Stimulated activated CD8-positive, alpha-beta memory T cell treated with anti-CD3 and anti-CD28 coated beads, Interleukin-7, amount 100 ng/mL, for 48 hours (primary cell): ENCODE results near the gene COLGALT1.
"Not testable (repeated sequence)": the region's sequence is repeated elsewhere in the genome, so short reads cannot be mapped to it uniquely, and the experiment has no call there.

ENCODE experiments used
- DNase-seq, 2 donors: peaks; one replicate each; pipeline ENCODE4 v3.0.0-alpha.2; 2020; ENCODE audit warnings: low read depth in 1 of 2; ENCODE audit errors: extremely low read depth in 1 of 2

COLGALT1 gene

GRCh38 chr19:17532116-17532515 lies 23.3 kb upstream of the COLGALT1 start:
- DNase-seq, result no peak

- no peak for DNase-seq
Measured at GRCh38 chr19:17532557-17532956, 22.9 kb upstream of the COLGALT1 start.

- no peak for DNase-seq
Measured at GRCh38 chr19:17534767-17535166, 20.7 kb upstream of the COLGALT1 start.

- DNase-seq, result no peak
Measured at GRCh38 chr19:17536955-17537354, 18.5 kb upstream of the COLGALT1 start.

DNA sequence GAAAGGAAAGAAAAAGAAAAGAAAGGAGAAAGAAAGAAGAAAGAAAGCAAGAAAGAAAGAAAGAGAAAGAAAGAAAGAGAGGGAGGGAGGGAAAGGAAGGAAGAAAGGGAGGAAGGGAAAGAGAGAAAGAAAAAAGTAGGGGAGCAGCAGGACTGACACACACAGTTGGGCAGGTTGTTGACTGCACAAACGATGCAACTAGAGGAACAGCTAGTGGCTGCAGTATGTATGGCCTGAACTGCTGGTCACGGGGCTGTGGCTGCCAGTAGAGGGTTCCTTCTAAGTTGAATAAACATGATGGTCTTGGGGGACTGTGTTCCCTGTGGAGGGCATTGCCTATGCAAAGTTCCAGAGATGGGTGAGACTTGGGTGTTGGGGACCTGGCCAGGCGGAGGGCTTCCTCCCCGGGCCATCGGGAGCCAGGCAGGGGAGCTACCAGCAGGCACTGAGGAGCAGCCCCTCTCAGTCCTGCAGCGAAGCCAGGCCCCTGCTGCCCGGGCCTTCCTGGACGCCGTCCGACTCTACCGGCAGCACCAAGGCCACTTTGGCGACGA lies 16.7 kb upstream of the COLGALT1 start:
- DNase-seq, result no peak

DNA sequence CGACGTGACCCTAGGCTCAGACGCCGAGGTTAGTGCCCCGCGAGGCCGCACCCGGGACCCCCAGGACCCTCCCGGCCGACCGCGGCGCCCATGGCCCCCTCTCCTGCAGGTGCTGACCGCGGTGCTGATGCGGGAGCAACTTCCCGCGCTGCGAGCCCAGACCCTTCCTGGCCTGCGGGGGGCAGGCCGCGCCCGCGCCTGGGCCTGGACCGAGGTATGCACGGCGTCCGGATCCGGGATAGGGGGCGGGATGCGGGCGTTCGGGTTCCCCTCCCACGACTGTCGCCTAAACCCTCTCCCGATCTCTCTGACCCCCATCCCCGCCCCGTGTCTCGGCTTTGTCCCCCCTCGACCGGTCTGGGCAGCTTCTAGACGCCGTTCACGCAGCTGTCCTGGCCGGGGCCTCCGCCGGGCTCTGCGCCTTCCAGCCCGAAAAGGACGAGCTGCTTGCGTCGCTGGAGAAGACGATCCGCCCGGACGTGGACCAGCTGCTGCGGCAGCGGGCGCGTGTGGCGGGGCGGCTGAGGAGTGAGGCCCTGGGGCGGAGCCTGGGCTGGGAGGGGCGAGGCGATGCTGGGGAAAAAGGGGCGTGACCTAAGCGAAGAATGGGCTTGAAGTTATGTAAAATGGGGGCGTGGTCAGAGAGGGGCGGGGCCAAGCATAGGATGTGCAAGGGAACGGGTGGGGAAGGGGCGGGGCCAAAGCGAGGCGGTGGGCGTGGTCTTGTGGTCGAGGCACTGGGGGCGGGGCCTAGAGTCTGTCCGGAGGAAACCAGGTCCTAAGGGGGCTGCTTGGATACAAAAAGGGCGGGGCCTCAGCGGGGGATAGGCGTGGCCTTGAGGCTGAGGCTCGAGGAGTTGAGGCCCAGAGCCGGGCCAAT lies 16.0 kb upstream of the COLGALT1 start:
- peak; percentile 91 to 98 for DNase-seq

GRCh38 chr19:17540174-17540573 lies 15.3 kb upstream of the COLGALT1 start:
- no peak for DNase-seq

DNA sequence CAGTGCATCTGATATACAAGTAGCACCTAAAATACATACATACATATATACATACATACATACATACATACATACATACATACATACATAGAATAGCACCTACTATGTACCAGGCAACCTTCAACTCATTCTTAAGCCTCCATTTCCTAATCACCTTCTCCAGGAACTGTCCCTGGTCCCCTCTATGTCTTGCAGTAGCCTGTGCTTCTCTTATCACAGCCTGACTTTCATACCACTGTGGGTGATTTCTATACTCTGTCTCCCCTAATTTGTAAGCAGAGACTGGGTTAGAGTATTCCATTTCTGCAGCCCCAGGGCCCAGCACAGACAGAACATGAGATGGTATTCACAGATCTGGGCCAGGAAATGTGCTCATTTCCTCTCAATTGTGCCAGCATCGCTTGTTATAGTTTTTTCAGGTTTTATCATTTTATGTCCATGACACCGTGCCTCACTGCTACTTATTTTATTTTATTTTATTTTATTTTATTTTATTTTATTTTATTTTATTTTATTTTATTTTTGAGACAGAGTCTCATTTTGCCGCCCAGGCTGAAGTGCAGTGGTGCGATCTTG lies 14.2 kb upstream of the COLGALT1 start:
- no peak for DNase-seq

DNA sequence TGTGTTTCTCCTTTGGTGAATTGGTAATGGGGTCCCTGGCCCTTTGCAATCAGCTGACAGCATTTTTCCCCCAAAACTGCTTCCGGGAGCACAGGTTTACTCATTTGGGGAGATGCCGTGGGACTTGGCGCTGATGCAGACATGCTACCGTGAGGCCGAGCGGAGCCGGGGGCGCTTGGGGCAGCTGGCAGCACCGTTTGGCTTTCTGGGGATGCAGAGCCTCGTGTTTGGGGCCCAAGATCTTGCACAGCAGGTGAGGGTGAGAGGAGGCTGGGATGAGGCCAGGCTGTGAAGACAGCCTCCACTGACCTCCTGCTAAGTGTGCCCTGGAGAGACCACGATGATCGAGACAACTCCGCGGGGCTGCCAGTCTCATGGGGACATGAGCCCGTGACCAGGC lies 13.4 kb upstream of the COLGALT1 start:
- no peak for DNase-seq

DNA sequence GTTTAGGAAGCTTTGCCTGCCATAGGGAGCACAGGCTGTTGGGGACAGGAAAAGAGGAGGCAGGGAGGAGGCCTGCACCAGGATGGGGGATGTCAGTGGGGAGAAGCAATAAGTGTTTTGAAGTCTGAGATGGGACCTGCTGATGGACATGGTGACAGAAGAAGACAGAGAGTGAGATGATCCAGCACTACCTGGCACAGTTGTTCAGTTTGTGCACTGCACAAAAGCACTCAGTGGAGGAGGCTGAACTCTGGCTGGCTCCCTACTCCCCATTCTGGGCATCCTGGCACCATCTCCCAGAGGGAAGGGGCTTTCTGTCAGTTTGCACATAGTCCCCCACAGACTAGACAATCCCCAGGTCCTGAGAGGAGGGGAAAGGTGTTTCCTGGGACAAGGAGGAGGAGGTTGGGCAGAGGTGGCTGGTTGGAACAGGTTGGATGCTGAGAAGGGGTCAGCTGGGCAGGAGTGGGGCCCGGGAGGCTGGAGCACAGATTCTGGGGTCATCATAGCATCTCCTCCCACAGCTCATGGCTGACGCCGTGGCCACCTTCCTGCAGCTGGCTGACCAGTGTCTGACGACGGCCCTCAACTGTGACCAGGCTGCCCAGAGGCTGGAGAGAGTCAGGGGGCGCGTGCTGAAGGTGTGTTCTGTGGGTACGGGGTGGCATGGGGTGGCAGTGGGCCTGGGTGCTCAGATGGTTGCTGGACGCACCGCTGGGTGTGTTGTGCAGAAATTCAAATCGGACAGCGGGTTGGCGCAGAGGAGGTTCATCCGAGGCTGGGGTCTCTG lies 12.5 kb upstream of the COLGALT1 start:
- no peak for DNase-seq

DNA sequence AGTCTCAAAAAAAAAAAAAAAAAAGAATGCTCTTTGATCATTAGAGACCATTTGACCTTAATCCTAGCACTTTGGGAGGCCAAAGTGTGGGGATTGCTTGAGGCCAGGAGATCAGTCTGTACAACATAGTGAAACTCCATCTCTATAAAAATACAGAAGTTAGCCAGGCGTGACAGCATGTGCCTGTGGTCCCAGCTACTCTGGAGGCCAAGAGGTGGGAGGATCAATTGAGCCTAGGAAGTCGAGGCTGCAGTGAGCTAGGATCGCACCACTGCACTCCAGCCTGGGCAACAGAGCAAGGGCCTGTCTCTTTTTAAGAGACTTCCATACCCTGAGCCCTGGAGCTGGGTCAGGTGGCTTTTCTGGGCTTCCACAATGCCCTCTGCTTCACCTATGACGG lies 11.5 kb upstream of the COLGALT1 start:
- DNase-seq, result no peak

DNA sequence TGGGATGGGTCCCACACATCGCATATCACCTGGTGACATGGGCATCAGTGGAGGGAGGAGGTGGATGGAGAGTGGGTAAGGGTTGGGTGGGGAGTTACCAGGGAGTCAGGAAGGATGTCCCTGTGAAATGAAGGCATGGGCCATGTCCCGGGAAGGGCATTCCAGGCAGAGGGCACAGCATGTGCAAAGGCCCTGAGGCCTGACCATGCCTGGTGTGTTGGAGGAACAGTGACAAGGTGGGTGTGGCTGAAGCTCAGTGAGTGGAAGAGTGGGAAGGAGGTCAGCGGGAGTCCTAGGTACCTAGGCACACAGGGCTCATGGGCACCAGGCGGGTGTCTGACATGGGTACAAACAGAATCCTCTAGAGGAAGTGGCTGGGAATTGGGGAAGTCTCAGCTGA lies 11.0 kb upstream of the COLGALT1 start:
- no peak for DNase-seq

- no peak for DNase-seq
Measured at GRCh38 chr19:17548145-17548544, 7.3 kb upstream of the COLGALT1 start.

GRCh38 chr19:17549085-17549740 lies 6.2 kb upstream of the COLGALT1 start:
- no peak for DNase-seq

- no peak for DNase-seq
Measured at GRCh38 chr19:17550076-17550667, 5.3 kb upstream of the COLGALT1 start.

DNA sequence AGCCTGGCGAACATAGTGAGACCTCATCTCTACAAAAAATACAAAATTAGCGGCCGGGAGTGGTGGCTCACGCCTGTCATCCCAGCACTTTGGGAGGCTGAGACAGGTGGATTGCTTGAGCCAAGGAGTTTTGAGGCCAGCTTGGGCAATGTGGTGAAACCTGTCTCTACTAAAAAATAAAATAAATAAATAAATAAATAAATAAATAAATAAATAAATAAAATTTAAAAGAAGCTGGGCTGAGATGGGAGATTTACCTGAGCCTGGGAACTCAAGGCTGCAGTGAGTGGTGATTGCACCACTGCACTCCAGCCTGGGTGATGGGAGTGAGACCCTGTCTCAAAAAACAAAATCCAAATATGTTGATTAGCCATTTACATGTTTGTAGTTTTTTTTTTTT lies 2.7 kb upstream of the COLGALT1 start:
- not testable (repeated sequence) for DNase-seq

DNA sequence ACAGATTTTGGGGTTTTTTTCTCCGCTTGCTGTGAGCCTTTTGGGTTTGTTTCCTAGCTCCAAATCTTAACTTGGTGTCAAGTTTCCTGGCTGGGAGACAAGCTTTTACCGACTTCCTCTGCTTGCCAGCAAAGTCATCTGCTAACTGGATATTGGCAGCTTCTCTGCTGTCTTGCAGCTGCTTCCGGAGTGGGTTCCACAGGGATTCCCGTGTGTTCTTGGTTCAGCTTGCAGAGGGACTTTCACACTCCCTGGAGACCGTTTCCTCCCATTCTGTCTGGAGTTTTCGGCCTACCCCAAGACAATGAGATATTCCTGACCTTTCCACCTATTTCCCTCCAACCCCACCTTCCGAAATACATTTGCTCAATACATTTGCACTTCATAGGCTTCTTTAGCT lies 2.2 kb upstream of the COLGALT1 start:
- DNase-seq, result no peak

GRCh38 chr19:17554968-17555479 lies 425 bp upstream of the COLGALT1 start:
- no peak for DNase-seq

DNA sequence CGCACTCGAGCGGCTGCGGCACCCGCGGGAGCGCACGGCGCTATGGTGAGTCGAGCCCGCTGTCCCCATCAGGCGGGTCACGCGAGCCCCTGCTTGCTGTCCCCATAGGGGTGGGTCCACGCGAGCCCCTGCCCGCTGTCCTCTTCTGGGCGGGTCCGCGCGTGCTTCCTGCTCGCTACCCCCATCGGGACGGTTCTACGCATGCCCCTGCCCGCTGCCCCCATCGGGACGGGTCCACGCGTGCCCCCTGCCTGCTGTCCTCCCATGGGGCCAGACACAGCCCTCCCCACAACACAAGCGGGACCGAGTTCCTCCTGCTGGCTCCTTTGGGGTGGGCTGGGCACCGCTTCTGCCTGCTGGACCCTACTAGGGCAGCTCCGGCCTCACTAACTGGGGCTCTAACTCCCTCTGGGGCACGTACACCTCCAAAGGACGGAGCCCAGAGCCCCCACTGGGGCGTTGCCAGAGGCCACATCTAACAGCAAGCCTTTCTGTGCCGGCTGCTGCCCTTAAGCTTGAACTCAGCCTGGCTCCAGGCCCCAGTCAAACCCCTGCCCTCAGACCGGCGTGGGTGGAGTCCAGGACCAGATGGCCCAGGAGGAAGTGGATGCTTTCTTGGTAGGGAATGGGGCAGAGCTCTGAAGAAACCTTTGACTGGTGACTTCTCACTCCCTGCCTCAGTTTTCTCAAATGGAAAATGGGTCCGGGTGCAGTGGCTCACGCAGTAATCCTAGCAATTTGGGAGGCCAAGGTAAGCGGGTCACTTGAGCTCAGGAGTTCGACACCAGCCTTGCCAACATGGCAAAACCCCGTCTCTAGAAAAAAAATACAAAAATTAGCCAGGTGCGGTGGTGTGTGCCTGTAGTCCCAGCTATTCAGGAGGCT lies 722 bp downstream of the COLGALT1 start:
- peak in 1 of 2 donors; percentile 3 for DNase-seq
